Choroid plexus epithelial cell (primary cell): ENCODE measurements around the gene SLA2.
"Not testable (repeated sequence)": the region's sequence is repeated elsewhere in the genome, so short reads cannot be mapped to it uniquely, and the experiment has no call there.

Source experiments
- DNase-seq: peaks from one replicate; pipeline ENCODE4 v3.0.0-alpha.2; 2010; ENCODE audit warnings: low read depth
- H3K4me3 ChIP-seq: 2 replicates; pipeline ENCODE4 v1.5.1; 2011; ENCODE audit warnings: low read depth, mild to moderate bottlenecking, control low read depth, low read length, moderate library complexity
- TF ChIP-seq, protein P1 (sequence below): conservative IDR thresholded peaks from 2 replicates; pipeline ENCODE4 v1.5.1; 2011; ENCODE audit warnings: low read depth, mild to moderate bottlenecking, control low read depth, inconsistent platforms, low read length, moderate library complexity

SLA2 gene

GRCh38 chr20:36573798-36574365 lies 72.1 kb downstream of the SLA2 start:
- peak overlapping the region; percentile 71 for H3K4me3 ChIP-seq
- TF ChIP-seq, protein P1, sequence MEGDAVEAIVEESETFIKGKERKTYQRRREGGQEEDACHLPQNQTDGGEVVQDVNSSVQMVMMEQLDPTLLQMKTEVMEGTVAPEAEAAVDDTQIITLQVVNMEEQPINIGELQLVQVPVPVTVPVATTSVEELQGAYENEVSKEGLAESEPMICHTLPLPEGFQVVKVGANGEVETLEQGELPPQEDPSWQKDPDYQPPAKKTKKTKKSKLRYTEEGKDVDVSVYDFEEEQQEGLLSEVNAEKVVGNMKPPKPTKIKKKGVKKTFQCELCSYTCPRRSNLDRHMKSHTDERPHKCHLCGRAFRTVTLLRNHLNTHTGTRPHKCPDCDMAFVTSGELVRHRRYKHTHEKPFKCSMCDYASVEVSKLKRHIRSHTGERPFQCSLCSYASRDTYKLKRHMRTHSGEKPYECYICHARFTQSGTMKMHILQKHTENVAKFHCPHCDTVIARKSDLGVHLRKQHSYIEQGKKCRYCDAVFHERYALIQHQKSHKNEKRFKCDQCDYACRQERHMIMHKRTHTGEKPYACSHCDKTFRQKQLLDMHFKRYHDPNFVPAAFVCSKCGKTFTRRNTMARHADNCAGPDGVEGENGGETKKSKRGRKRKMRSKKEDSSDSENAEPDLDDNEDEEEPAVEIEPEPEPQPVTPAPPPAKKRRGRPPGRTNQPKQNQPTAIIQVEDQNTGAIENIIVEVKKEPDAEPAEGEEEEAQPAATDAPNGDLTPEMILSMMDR = no peak
- no peak for DNase-seq

DNA sequence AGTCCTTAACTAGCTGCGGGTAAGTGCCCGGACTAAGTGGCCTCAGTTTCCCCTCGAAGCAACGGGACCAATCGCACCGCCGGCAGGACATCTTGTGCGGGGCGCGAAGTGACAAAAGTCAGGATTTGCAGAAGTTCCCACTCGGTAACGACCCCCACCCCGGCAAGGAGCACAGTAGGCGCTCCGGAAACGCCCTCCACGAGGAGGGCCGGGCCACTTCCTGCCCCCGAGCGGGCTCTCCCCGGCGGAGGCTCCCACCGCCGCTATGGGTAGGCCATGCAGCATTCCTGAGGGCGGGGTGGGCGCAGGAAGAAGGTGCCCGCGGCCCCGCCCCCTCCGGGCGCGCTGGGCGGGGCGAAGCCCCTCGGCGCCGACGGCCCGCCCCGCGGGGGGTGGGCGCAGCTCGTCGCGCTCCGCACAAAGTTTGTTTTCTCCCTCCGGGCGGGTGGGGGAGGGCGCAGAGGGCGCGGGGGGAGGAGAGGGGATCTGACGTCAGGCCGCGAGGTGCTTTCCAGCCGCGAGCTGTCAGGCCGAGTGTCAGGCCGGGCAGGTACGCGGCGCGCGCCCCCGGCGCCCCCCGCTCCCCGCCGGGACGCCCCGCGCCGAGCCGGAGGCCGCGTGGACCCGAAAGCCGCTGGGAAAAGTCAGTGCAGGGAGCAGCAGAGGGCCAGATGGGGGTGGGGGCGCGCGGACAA lies 72.7 kb downstream of the SLA2 start, which contains the start of gene TGIF2:
Gene TGIF2, plus strand, starts transcription at position 495 of the 695 bp plus-strand sequence. CDS start 5,178 bp downstream, outside the sequence.
- DNase-seq = peak; percentile 83
- TF ChIP-seq, protein P1 = no peak
- peak within 1 kb of the TSS; percentile 71 for H3K4me3 ChIP-seq

- DNase-seq = peak; percentile 35
- TF ChIP-seq, protein P1 = no peak
- peak overlapping the region; percentile 71 for H3K4me3 ChIP-seq
Observed at GRCh38 chr20:36572701-36573102, 73.3 kb downstream of the SLA2 start.

DNA sequence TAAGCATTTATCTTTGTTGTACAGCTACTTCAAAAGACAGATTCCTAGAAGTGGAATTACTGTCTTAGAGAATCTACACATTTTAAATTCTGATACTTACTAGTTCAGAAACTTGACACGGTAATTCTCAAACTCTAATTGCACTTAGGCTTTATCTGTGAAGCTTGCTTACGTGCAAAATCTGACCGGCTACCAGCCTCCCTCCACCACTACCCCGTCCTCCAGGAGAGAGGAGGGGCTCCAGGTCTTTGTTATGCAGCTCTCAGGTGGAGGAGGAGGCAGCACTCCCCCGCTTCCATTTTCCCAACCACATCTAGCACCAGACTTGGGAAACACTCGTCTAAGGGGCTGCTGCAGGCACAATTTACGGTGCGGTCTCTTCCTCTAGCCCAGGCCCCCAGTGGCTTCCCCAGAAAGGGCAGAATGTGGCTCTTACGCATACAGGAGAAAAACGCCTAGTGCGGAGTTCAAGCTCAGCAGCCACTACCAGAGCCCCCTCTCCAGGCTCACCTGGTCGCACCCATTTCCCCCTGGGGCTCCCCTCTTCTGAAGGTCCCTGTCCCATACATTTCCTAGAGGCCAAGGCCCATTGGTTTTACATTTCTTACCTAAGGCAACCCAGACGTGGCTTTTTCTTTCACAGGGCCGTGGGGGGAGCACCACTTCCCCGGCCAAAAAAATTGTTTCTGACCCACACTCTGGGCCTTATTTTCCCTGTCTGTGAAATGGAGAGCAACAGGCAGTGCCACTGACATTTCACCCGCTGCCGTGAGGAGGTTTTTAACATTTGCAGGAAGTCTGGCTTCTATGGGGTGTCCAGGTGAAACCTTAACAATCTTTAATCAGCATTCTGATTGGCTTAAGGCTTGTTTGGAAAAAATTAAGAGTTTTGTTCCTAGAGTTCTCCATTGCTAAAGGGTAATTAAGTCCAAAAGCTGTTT lies 74.2 kb downstream of the SLA2 start:
- TF ChIP-seq, protein P1 = no peak

GRCh38 chr20:36569847-36570429 lies 76.1 kb downstream of the SLA2 start:
- DNase-seq = peak; percentile 48
- TF ChIP-seq, protein P1 = no peak
- H3K4me3 ChIP-seq = no peak overlapping the region

More for the DNA sequence above, 74.2 kb downstream of the SLA2 start:
- DNase-seq = no peak
- no peak overlapping the region for H3K4me3 ChIP-seq

DNA sequence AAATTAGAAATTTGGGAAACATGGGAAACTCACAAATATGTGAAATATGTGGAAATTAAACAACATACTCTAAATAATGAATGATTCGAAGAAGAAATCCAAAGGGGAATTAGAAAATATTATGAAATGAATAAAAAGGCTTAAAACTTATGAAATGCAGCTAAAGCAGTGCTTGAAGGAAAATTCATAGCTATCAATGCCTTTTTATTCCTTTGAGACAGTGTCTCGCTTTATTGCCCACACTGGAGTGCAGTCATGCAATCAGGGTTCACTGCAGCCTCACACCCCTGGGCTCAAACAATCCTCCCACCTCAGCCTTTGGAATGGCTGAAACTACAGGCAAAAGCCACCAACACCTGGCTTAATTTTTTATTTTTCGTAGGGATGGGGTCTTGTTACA lies 80.5 kb downstream of the SLA2 start:
- TF ChIP-seq, protein P1 = no peak
- DNase-seq = no peak
- H3K4me3 ChIP-seq = no peak overlapping the region

DNA sequence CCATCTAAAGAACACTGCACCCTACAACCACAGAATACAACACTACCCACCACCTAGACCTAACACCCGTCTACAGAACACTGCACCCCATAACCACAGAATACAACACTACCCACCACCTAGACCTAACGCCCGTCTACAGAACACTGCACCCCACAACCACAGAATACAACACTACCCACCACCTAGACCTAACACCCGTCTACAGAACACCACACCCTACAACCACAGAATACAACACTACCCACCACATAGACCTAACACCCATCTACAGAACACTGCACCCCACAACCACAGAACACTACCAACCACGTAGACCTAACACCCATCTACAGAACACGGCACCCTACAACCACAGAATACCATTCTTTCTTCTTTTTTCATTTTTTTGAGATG lies 81.3 kb downstream of the SLA2 start:
- DNase-seq, H3K4me3 ChIP-seq: not testable (repeated sequence)

- not testable (repeated sequence) for DNase-seq, H3K4me3 ChIP-seq
Observed at GRCh38 chr20:36564078-36564725, 81.8 kb downstream of the SLA2 start.
